OCI-LY3 (cell line): ENCODE results near the gene CEMIP.

Experiments
- H2AFZ ChIP-seq: fragments of 200-600, 300-600 bp; shearing (Covaris generic); 2 replicates; pipeline ENCODE4 v1.6.0; 2014; ENCODE audit warnings: antibody characterized with exemption, low read depth, low read length
- H3K27ac ChIP-seq: fragments of 200-600, 300-600 bp; sonication (generic); 2 replicates; pipeline ENCODE4 v1.5.1; 2014; ENCODE audit warnings: mild to moderate bottlenecking, low read length, moderate library complexity, mixed read lengths
- H3K27me3 ChIP-seq: fragments of 200-600, 300-600 bp; sonication (generic); 2 replicates; pipeline ENCODE4 v1.6.1; 2014; ENCODE audit warnings: low read depth, low read length, mixed read lengths
- H3K36me3 ChIP-seq: fragments of 200-600, 300-600 bp; sonication (generic); replicated peaks from 2 replicates; pipeline ENCODE3; 2014; ENCODE audit warnings: low read depth, low read length, mixed read lengths
- H3K4me1 ChIP-seq: fragments of 300-600, 200-600 bp; sonication (generic); 2 replicates; pipeline ENCODE4 v1.6.1; 2014; ENCODE audit warnings: low read length, mixed read lengths
- H3K4me2 ChIP-seq: fragments of 200-600, 300-600 bp; sonication (generic); 2 replicates; pipeline ENCODE4 v1.6.1; 2014; ENCODE audit warnings: low read length, mixed read lengths
- H3K4me3 ChIP-seq: fragments of 300-600, 200-600 bp; sonication (generic); 2 replicates; pipeline ENCODE4 v1.5.1; 2014; ENCODE audit warnings: antibody characterized with exemption, mild to moderate bottlenecking, low read length, moderate library complexity
- H3K79me2 ChIP-seq: fragments of 300-600, 200-600 bp; shearing (Covaris generic); 2 replicates; pipeline ENCODE4 v1.6.1; 2014; ENCODE audit warnings: mild to moderate bottlenecking, low read length, mixed read lengths
- H3K9ac ChIP-seq: fragments of 300-600, 200-600 bp; shearing (Covaris generic); 2 replicates; pipeline ENCODE4 v1.6.0; 2014; ENCODE audit warnings: mild to moderate bottlenecking, low read length, moderate library complexity
- H3K9me3 ChIP-seq: fragments of 200-600, 300-600 bp; shearing (Covaris generic); 2 replicates; pipeline ENCODE4 v1.6.1; 2014; ENCODE audit warnings: low read length, mixed read lengths; ENCODE audit not compliant: insufficient read depth
- H4K20me1 ChIP-seq: fragments of 200-600, 300-600 bp; sonication (generic); 2 replicates; pipeline ENCODE4 v1.6.1; 2016; ENCODE audit warnings: low read length, mixed read lengths; ENCODE audit not compliant: insufficient read depth
- EZH2phosphoT487 ChIP-seq: fragments of 200-600 bp; shearing (Covaris generic); IDR thresholded peaks from 2 replicates; pipeline ENCODE4 v1.6.1; 2018; ENCODE audit warnings: antibody characterized with exemption, mixed run types, low read depth
- TF ChIP-seq, protein P1 (sequence below): fragments of 200-600, 300-600 bp; sonication (generic); IDR thresholded peaks from 2 replicates; pipeline ENCODE4 v1.5.1; 2014; ENCODE audit warnings: antibody characterized with exemption, low read length, low read depth

Gene CEMIP

DNA sequence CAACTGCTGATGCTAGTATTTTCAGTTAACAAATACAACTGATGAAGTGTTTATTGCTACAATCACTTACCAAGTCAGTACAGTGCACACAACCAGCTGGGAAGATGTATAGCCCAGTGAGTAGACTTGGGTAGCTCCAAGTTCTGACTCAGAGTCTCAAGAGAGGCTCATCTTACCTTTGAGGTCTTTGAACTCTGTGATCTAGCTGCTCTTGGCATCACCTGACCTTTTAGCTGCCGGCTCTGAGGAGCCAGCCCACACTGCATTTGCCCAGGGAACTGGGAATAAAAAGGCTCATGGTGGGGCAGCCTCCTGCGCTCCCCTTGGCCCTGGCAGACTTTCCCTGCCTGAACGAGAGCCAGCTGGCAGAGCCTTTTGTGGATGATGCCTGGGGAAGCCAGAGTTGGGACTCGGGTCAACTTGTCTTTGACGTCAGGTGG lies 82.6 kb downstream of the CEMIP start:
- Histone ChIP-seq H4K20me1 (no peaks in the 10 kb centered on the region), H3K36me3 (no peaks in the 10 kb centered on the region), H3K9ac (no peak overlapping the region), H3K4me3 (no peak overlapping the region), H2AFZ (no peak overlapping the region), H3K4me2 (no peak overlapping the region), H3K79me2 (no peaks in the 10 kb centered on the region), H3K27me3 (peaks cover 21% of the 10 kb centered on the region), H3K9me3 (no peaks in the 10 kb centered on the region), H3K27ac (no peak overlapping the region), H3K4me1 (no peaks in the 10 kb centered on the region)
- no peak for TF ChIP-seq EZH2phosphoT487
- TF ChIP-seq, protein P1, sequence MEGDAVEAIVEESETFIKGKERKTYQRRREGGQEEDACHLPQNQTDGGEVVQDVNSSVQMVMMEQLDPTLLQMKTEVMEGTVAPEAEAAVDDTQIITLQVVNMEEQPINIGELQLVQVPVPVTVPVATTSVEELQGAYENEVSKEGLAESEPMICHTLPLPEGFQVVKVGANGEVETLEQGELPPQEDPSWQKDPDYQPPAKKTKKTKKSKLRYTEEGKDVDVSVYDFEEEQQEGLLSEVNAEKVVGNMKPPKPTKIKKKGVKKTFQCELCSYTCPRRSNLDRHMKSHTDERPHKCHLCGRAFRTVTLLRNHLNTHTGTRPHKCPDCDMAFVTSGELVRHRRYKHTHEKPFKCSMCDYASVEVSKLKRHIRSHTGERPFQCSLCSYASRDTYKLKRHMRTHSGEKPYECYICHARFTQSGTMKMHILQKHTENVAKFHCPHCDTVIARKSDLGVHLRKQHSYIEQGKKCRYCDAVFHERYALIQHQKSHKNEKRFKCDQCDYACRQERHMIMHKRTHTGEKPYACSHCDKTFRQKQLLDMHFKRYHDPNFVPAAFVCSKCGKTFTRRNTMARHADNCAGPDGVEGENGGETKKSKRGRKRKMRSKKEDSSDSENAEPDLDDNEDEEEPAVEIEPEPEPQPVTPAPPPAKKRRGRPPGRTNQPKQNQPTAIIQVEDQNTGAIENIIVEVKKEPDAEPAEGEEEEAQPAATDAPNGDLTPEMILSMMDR, result no peak

DNA sequence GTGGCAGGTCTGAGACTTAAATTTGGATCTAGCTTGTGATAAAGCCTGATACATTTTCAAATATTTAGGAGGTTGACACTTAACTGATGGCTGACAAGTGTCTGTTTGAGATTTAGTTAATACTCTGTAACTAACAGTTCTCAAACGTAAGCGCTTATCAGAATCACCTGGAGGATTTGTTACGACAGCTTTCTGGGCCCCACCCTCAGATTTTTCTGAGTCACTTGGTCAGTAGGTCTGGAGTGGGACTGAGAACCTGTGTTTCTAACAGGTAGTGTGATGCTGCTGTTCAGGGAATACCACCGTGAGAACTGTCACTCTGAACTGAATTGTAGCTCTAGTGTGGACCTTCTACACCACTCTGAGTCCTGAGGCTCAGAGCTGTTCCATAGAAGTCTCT lies 85.5 kb downstream of the CEMIP start:
- Histone ChIP-seq H3K9ac (no peak overlapping the region), H3K36me3 (no peaks in the 10 kb centered on the region), H2AFZ (no peak overlapping the region), H3K4me2 (no peak overlapping the region), H3K4me1 (no peaks in the 10 kb centered on the region), H3K4me3 (no peak overlapping the region), H3K27me3 (peaks cover 25% of the 10 kb centered on the region), H3K27ac (no peak overlapping the region), H3K79me2 (no peaks in the 10 kb centered on the region), H3K9me3 (no peaks in the 10 kb centered on the region), H4K20me1 (no peaks in the 10 kb centered on the region)
- TF ChIP-seq, protein P1, result no peak
- no peak for TF ChIP-seq EZH2phosphoT487

DNA sequence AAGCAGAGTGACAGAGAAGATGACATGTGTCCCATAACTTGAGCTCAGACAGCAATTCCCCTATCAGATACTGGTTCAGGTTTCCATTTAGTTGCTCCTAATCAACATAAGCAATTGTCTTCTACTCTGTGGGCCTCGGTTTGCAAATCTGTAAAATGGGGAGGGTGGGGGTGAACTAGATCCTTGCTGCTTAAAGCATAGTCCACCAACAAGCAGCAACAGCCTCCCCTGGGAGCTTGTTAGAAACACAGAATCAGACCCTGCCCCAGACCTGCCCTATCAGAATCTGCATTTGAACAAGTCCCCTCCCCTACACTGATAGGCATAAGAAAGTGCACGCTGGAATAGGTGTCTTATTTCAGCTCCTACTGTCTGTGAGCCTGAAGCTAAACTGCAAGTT lies 87.8 kb downstream of the CEMIP start:
- no peaks in the 10 kb centered on the region for H3K9me3 ChIP-seq
- H2AFZ ChIP-seq, result no peak overlapping the region
- no peaks in the 10 kb centered on the region for H3K4me1 ChIP-seq
- no peaks in the 10 kb centered on the region for H4K20me1 ChIP-seq
- H3K4me2 ChIP-seq, result no peak overlapping the region
- H3K9ac ChIP-seq, result no peak overlapping the region
- no peak overlapping the region for H3K27ac ChIP-seq
- H3K4me3 ChIP-seq, result no peak overlapping the region
- TF ChIP-seq EZH2phosphoT487, result no peak
- TF ChIP-seq, protein P1, result no peak
- peaks cover 13% of the 10 kb centered on the region for H3K27me3 ChIP-seq
- H3K36me3 ChIP-seq, result no peaks in the 10 kb centered on the region
- no peaks in the 10 kb centered on the region for H3K79me2 ChIP-seq

DNA sequence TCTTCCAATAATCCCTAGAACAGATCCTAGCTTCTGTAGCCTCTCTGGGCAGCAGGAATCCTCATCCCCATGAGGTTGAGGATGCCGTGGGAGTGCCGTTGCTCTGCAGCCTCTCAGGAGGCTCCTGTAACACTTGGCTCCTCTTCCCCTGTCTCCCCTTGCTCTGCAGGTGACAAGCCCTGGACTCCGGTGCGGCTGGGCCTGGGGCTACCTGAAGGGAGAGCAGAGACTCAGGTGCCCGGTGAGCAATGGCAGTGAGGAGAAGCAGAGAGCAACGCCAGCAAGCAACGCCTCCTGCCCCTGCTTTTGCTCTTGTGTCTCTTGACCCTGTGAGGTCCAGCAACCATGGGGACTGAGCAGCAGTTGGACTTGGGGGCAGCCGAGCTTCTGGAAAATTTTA lies 91.2 kb downstream of the CEMIP start:
- Histone ChIP-seq H3K9ac (no peak overlapping the region), H3K9me3 (no peaks in the 10 kb centered on the region), H3K4me2 (no peak overlapping the region), H3K27me3 (peaks cover 7% of the 10 kb centered on the region; the same call in 1 of the 2 replicates), H4K20me1 (no peaks in the 10 kb centered on the region), H2AFZ (no peak overlapping the region), H3K4me3 (no peak overlapping the region), H3K4me1 (peaks cover 3% of the 10 kb centered on the region; the same call in 1 of the 2 replicates), H3K36me3 (no peaks in the 10 kb centered on the region), H3K79me2 (no peaks in the 10 kb centered on the region), H3K27ac (no peak overlapping the region)
- TF ChIP-seq, protein P1, result no peak
- no peak for TF ChIP-seq EZH2phosphoT487
